GM18867 (cell line): ENCODE results near the gene SVOPL.
"Not testable (repeated sequence)": the region's sequence is repeated elsewhere in the genome, so short reads cannot be mapped to it uniquely, and the experiment has no call there.

Experiments used
- ATAC-seq: cut with Tn5 transposase; IDR thresholded peaks from one replicate; pipeline ENCODE4 v1.9.1; 2021; ENCODE audit warnings: mild to moderate bottlenecking, moderate library complexity; ENCODE audit not compliant: unreplicated experiment

Gene SVOPL

GRCh38 chr7:138700857-138701536 lies at the start of gene SVOPL:
TSS of gene SVOPL (minus strand) at chr7:138701362. CDS start at chr7:138679045, 22,317 bp downstream.
- no peak for ATAC-seq

DNA sequence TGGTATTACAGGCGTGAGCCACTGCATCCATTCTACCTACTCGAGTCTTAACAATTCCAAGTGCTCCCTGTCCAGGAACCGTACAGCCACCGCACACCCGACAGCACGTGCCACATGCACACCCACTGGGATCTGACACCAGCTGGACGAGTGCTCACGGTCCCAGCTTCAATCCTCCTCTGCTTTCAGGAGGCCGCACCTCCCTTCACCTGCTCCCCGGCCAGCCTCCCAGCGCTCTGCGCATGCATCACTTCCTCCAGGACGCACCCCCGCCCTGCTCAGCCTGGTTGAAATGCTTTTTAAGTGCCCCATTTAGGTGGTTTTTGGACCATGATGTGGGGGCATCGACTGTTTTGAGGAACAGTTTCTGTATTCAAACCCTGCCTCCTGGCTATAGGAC lies 49.3 kb upstream of the SVOPL start:
- ATAC-seq: no peak

DNA sequence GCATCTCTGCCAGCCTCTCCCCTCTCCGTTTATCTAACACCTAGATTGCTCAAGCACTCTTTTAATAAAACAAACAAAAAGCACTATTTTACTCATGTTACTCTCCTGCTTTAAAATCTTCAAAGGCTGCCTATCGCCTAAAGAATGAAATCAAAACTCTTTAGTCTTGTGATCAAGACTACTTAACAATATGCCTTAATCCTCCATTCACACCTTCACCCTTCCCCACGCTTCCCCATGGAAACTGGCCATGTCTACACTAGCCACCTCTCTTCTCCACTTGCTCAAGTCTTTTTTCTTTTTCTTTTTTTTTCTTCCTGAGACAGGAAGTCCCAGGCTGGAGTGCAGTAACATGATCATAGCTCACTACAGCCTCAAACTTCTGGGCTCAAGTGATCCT lies 48.8 kb upstream of the SVOPL start:
- no peak for ATAC-seq

DNA sequence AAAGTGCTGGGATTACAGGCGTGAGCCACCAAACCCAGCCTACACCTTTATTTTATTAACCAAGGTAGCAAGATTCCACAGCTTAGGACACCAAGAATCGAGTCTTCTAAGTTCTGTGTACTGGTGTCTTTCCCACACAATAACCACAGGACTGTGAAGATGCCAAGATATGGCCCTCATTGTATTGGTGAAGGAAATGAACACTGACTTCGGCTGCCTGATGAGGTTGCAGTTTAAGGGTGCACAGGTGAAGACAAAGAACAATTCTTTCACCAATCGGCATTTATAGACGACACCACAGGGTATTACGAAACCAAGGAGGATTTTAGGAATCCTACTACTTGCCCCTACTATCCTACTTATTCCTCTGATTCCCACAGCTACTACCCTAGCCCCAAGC lies 47.5 kb upstream of the SVOPL start:
- no peak for ATAC-seq

GRCh38 chr7:138746073-138746472 lies 44.9 kb upstream of the SVOPL start:
- ATAC-seq: no peak

DNA sequence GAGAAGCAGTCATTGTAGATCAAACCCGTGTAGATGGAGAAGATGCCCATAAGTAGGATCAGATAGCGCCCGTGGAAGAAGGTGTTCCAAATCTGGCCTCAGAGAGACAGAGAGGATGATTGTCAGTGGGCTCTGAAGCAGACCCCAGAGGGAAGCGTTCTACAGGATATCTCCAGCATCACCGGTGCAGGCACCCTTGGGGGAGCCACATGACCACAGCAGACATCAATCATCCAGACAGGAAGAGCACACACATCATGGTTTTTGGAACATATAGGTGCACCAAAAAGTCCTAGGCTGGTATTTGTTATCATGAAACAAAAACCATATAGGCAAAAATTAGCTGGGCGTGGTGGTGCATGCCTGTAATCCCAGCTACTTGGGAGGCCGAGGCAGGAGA lies 44.0 kb upstream of the SVOPL start:
- no peak for ATAC-seq

GRCh38 chr7:138741453-138741735 lies 40.2 kb upstream of the SVOPL start:
- no peak for ATAC-seq

DNA sequence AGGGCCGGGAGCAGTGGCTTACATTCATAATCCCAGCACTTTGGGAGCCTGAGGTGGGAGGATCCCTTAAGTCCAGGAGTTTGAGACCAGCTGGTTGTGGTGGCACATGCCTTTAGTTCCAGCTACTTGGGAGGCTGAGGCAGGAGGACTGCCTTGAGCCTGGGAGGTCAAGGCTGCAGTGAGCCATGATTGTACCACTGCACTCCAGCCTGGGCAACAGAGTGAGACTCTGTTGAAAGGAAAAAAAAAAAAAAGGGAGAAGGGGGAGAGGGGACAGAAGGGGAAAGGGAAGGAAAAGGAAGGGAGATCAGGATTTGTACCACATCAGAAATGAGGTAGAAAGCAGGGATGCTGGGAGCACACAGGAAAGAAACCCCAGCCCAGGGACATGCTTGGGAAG lies 38.7 kb upstream of the SVOPL start:
- no peak for ATAC-seq

GRCh38 chr7:138738551-138739335 lies 37.6 kb upstream of the SVOPL start:
- ATAC-seq: peak; percentile 92

GRCh38 chr7:138738114-138738513 lies 37.0 kb upstream of the SVOPL start:
- ATAC-seq: no peak

- no peak for ATAC-seq
Observed at GRCh38 chr7:138735399-138735798, 34.2 kb upstream of the SVOPL start.

- ATAC-seq: not testable (repeated sequence)
Observed at GRCh38 chr7:138731733-138732132, 30.6 kb upstream of the SVOPL start.

DNA sequence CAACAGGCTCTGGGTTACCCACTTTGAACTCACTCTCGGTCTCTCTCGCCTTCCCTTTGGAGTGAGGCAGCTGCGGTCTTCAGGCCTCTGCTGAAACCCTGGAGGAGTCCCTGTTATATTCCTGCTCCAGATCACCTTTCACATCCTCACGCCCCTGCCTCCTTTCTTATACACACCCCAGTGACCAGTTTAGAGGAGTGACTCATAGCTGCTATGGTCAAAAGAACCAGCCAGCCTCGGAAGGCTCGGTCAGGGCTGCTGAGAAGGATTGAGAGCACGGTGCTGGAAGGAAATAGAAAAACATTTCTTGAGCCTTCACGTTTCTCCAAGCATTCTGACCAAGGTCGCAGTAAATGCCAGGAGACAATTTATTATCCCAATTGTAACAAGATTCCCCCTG lies 28.3 kb upstream of the SVOPL start:
- ATAC-seq: no peak

DNA sequence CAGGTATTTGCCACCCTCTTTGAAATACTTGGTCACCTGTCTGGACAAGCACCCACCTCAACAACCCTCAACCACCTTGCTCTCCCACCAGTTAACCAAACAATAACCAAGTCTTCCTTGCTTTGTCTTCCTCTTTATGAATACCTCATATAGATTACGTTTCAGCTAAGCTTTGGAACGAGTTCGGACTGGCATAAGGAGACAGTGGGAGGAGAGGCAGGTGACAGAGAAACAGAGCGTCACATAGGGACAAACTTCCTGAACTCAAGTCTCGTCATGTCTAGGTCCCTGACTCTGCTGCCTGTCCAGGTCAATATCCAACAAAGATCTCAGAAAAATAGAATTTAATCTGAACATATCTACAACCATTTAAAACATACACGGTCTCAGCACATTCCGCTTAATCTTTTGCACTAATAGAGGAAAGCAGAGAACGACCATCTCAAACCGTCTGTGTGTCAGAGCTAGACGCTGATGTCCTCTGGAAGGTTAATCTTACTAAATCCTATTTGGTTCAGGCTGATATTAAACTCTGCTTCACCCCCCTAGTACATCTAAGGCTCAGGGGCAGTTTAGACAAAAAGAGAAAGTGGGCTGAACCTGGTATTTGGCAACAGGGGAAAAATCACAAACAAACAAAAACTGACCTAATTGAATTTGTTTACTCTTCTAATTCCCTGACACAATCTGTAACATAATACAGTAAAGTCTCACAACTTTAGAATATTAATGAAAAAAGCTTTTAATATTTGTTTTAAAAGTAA lies 26.4 kb upstream of the SVOPL start:
- no peak for ATAC-seq

DNA sequence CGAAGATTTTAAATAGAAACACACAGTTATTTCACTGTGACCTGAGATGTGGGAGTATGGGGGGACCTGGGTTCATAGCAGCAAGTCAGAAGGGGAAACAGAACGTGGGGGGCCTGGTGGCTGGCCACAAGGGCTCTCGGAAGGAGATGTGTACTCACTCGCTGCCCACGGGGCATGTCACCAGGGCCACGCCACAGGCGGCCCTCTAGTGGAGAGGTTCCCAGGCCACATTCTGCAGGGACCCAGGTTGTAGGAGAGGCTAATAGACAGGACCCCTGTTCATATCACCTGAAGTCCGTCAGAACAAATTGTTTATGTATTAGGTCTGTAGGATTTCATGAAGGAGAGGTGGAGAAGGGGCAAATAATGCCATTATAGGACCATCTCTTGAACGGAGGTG lies 25.1 kb upstream of the SVOPL start:
- no peak for ATAC-seq

DNA sequence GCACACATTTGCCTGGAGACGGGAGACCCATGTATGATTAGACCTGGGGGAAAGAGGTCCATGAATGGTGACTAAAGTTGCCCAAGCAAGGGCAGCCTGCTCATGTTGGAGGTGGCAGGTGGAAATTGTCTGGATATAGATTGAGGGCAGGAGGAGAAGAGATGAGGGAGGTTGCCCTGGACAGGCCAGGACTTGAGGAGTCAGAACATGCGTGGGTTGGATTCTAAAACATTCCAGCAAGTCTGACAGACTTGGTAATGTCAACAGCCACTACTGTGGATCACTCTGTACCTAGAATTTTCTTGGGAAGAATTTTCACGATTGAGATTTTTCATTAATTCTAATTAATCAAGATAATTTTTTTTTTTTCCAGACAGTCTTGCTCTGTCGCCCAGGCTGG lies 19.1 kb upstream of the SVOPL start:
- no peak for ATAC-seq

- no peak for ATAC-seq
Observed at GRCh38 chr7:138716889-138717288, 15.7 kb upstream of the SVOPL start.

- no peak for ATAC-seq
Observed at GRCh38 chr7:138713191-138713590, 12.0 kb upstream of the SVOPL start.

GRCh38 chr7:138712652-138713051 lies 11.5 kb upstream of the SVOPL start:
- ATAC-seq: no peak

GRCh38 chr7:138710536-138711385 lies 9.6 kb upstream of the SVOPL start:
- ATAC-seq: no peak

DNA sequence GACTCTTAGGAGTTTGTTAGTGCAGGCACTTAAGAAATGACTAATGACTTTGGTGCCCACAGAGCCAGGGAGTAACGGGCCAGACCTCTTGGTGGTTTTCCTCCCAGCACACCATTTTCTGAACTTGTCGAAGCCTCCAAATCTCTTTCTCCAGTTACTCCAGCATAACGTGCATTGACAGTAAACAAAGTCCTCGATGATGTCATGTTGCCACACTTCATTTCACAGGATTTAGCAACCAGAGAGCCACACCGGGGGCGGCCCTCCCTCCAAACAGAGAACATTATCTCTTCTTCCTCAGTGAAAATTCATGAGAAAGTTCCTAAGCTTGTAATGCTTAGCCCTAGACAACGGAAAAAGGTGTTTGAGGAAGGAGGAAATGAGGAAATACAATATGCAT lies 4.0 kb upstream of the SVOPL start:
- ATAC-seq: no peak
